T-helper 22 cell (primary cell): Measurements from ENCODE around the gene DHX9.
"Not testable (repeated sequence)": the region's sequence is repeated elsewhere in the genome, so short reads cannot be mapped to it uniquely, and the experiment has no call there.

Experiments used
- DNase-seq: peaks from one replicate; pipeline ENCODE4 v3.0.0-alpha.2; 2020; ENCODE audit warnings: low read depth

The DHX9 gene

GRCh38 chr1:182889997-182890396 lies 50.9 kb downstream of the DHX9 start:
- no peak for DNase-seq

- DNase-seq: no peak
Observed at GRCh38 chr1:182890927-182891610, 51.9 kb downstream of the DHX9 start.

GRCh38 chr1:182897696-182898095 lies 58.5 kb downstream of the DHX9 start:
- no peak for DNase-seq

- DNase-seq: not testable (repeated sequence)
Observed at GRCh38 chr1:182901946-182902345, 62.8 kb downstream of the DHX9 start.

GRCh38 chr1:182905321-182905720 lies 66.2 kb downstream of the DHX9 start:
- no peak for DNase-seq

GRCh38 chr1:182909578-182909977 lies 70.4 kb downstream of the DHX9 start:
- no peak for DNase-seq

GRCh38 chr1:182910143-182910542 lies 71.0 kb downstream of the DHX9 start:
- no peak for DNase-seq

GRCh38 chr1:182913401-182913800 lies 74.3 kb downstream of the DHX9 start:
- no peak for DNase-seq

GRCh38 chr1:182917378-182917777 lies 78.2 kb downstream of the DHX9 start:
- DNase-seq: no peak

GRCh38 chr1:182925661-182926060 lies 86.5 kb downstream of the DHX9 start:
- DNase-seq: no peak

- DNase-seq: no peak
Observed at GRCh38 chr1:182927693-182928433, 88.7 kb downstream of the DHX9 start.

- no peak for DNase-seq
Observed at GRCh38 chr1:182930985-182931384, 91.8 kb downstream of the DHX9 start.

GRCh38 chr1:182935716-182936115 lies 96.6 kb downstream of the DHX9 start:
- no peak for DNase-seq
